ENCODE results near the gene P3H2.
"Not testable (repeated sequence)": the region's sequence is repeated elsewhere in the genome, so short reads cannot be mapped to it uniquely, and the experiment has no call there.

The P3H2 gene

GRCh38 chr3:190120269-190121060, at the start of gene P3H2:
Gene P3H2 (minus strand): TSS chr3:190120897. CDS start chr3:190120731, 166 bp downstream.
- no peak for DNase-seq

- no peak for DNase-seq
Measured at GRCh38 chr3:190169877-190170276, 49.2 kb upstream of the P3H2 start.

- DNase-seq: no peak
Measured at GRCh38 chr3:190169243-190169642, 48.5 kb upstream of the P3H2 start.

- no peak for DNase-seq
Measured at GRCh38 chr3:190167936-190168680, 47.4 kb upstream of the P3H2 start.

- no peak for DNase-seq
Measured at GRCh38 chr3:190166948-190167347, 46.3 kb upstream of the P3H2 start.

GRCh38 chr3:190165253-190165652, 44.6 kb upstream of the P3H2 start:
- no peak for DNase-seq

GRCh38 chr3:190162013-190162412, 41.3 kb upstream of the P3H2 start:
- not testable (repeated sequence) for DNase-seq

- DNase-seq: no peak
Measured at GRCh38 chr3:190159902-190160435, 39.3 kb upstream of the P3H2 start.

GRCh38 chr3:190158261-190158660, 37.6 kb upstream of the P3H2 start:
- DNase-seq: no peak

- no peak for DNase-seq
Measured at GRCh38 chr3:190155752-190156151, 35.1 kb upstream of the P3H2 start.

GRCh38 chr3:190150681-190151080, 30.0 kb upstream of the P3H2 start:
- no peak for DNase-seq

GRCh38 chr3:190149830-190150619, 29.3 kb upstream of the P3H2 start:
- not testable (repeated sequence) for DNase-seq

- not testable (repeated sequence) for DNase-seq
Measured at GRCh38 chr3:190144793-190145192, 24.1 kb upstream of the P3H2 start.

- DNase-seq: no peak
Measured at GRCh38 chr3:190142041-190142440, 21.3 kb upstream of the P3H2 start.

GRCh38 chr3:190139365-190139764, 18.7 kb upstream of the P3H2 start:
- DNase-seq: no peak

GRCh38 chr3:190132371-190132770, 11.7 kb upstream of the P3H2 start:
- DNase-seq: no peak

- no peak for DNase-seq
Measured at GRCh38 chr3:190131329-190131728, 10.6 kb upstream of the P3H2 start.

GRCh38 chr3:190130696-190131095, 10.0 kb upstream of the P3H2 start:
- no peak for DNase-seq

- DNase-seq: no peak
Measured at GRCh38 chr3:190130037-190130436, 9.3 kb upstream of the P3H2 start.

- no peak for DNase-seq
Measured at GRCh38 chr3:190127797-190128196, 7.1 kb upstream of the P3H2 start.

GRCh38 chr3:190127195-190127594, 6.5 kb upstream of the P3H2 start:
- DNase-seq: no peak

- no peak for DNase-seq
Measured at GRCh38 chr3:190125436-190126068, 4.9 kb upstream of the P3H2 start.

- no peak for DNase-seq
Measured at GRCh38 chr3:190124067-190124466, 3.4 kb upstream of the P3H2 start.

Data from NCI-H774 (cell line).